MM.1S (cell line): ENCODE measurements around the gene TBC1D8.

ENCODE experiments used
- DNase-seq: peaks from one replicate; pipeline ENCODE4 v3.0.0-alpha.2; 2015
- H2AFZ ChIP-seq: fragments of 300-600 bp; sonication (generic); 2 replicates; pipeline ENCODE4 v1.6.0; 2016; ENCODE audit warnings: antibody characterized with exemption, low read length
- H3F3A ChIP-seq: fragments of 300-600 bp; sonication (generic); 2 replicates; pipeline ENCODE4 v1.6.1; 2016; ENCODE audit warnings: mild to moderate bottlenecking, antibody characterized with exemption, low read length, moderate library complexity, mixed read lengths; ENCODE audit not compliant: insufficient read depth
- H3K27ac ChIP-seq: fragments of 300-600 bp; sonication (generic); 2 replicates; pipeline ENCODE4 v1.5.1; 2016; ENCODE audit warnings: mild to moderate bottlenecking, low read length
- H3K27me3 ChIP-seq: fragments of 300-600 bp; sonication (generic); replicated peaks from 2 replicates; pipeline ENCODE4 v1.6.0; 2016; ENCODE audit warnings: low read length; ENCODE audit not compliant: insufficient read depth
- H3K36me3 ChIP-seq: fragments of 300-600 bp; sonication (generic); replicated peaks from 2 replicates; pipeline ENCODE4 v1.6.1; 2016; ENCODE audit warnings: mild to moderate bottlenecking, low read length, mixed read lengths; ENCODE audit not compliant: insufficient read depth
- H3K4me1 ChIP-seq: fragments of 300-600 bp; sonication (generic); 2 replicates; pipeline ENCODE4 v1.6.1; 2016; ENCODE audit warnings: low read length, mixed read lengths
- H3K4me2 ChIP-seq: fragments of 300-600 bp; sonication (generic); 2 replicates; pipeline ENCODE4 v1.6.0; 2016; ENCODE audit warnings: low read depth, low read length
- H3K4me3 ChIP-seq: fragments of 300-600 bp; sonication (generic); 2 replicates; pipeline ENCODE4 v1.5.1; 2016; ENCODE audit warnings: low read length, mixed read lengths
- H3K79me2 ChIP-seq: fragments of 300-600 bp; sonication (generic); 2 replicates; pipeline ENCODE4 v1.6.1; 2016; ENCODE audit warnings: mixed run types, low read length, mixed read lengths
- H3K9ac ChIP-seq: fragments of 300-600 bp; sonication (generic); 2 replicates; pipeline ENCODE4 v1.6.1; 2016; ENCODE audit warnings: low read length, mixed read lengths
- H3K9me2 ChIP-seq: fragments of 300-600 bp; sonication (generic); replicated peaks from 2 replicates; pipeline ENCODE4 v1.6.1; 2016; ENCODE audit warnings: mild to moderate bottlenecking, low read length, mixed read lengths; ENCODE audit not compliant: insufficient read depth
- H3K9me3 ChIP-seq: fragments of 300-600 bp; sonication (generic); replicated peaks from 2 replicates; pipeline ENCODE4 v1.6.1; 2016; ENCODE audit warnings: mild to moderate bottlenecking, low read length, mixed read lengths; ENCODE audit not compliant: insufficient read depth
- H4K20me1 ChIP-seq: fragments of 300-600 bp; sonication (generic); 2 replicates; pipeline ENCODE4 v1.6.1; 2016; ENCODE audit warnings: mild to moderate bottlenecking, low read length, moderate library complexity, mixed read lengths; ENCODE audit not compliant: insufficient read depth
- EZH2 ChIP-seq: fragments of 300-600 bp; sonication (generic); optimal IDR thresholded peaks from 2 replicates; pipeline ENCODE3; 2017; ENCODE audit warnings: low read depth, mild to moderate bottlenecking, antibody characterized with exemption, low read length, mixed read lengths
- EZH2phosphoT487 ChIP-seq: fragments of 300-600 bp; sonication (generic); IDR thresholded peaks from 2 replicates; pipeline ENCODE4 v1.6.1; 2018; ENCODE audit warnings: antibody characterized with exemption, low read length
- TF ChIP-seq, protein P1 (sequence below): fragments of 300-600 bp; sonication (generic); IDR thresholded peaks from 2 replicates; pipeline ENCODE4 v1.5.1; 2016; ENCODE audit warnings: antibody characterized with exemption, low read length, mixed read lengths

The TBC1D8 gene

DNA sequence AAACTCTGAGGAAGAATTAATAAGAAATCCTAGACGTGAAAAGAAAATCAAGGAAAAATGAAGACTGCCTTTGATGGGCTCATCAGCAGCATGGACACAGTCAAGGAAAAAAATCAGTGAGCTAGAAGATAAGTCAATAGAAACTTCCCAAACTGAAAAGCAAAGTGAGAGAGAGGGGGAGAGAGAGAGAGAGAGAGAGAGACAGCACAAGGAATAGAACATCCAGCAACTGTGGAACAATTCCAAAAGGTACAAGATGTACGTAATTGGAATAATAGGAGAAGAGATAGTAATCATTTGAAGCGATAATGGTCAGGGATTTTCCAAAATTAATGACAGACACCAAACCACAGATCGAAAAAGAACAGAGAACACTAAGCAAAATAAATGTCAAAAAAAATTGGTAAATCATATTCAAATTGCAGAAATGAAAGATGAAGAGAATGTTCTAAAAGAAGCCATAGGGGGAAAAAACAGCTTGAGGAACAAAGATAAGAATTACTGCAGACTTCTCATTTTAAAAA lies 54.5 kb downstream of the TBC1D8 start:
- H3K4me3 ChIP-seq, result no peak overlapping the region
- no peak overlapping the region for H3K27ac ChIP-seq
- no peaks in the 10 kb centered on the region for H3F3A ChIP-seq
- H4K20me1 ChIP-seq, result no peaks in the 10 kb centered on the region
- no peak overlapping the region for H3K9ac ChIP-seq
- DNase-seq, result no peak
- H3K9me2 ChIP-seq, result no peaks in the 10 kb centered on the region
- H3K4me1 ChIP-seq, result no peaks in the 10 kb centered on the region
- no peaks in the 10 kb centered on the region for H3K27me3 ChIP-seq
- TF ChIP-seq EZH2 (no peak), EZH2phosphoT487 (no peak)
- TF ChIP-seq, protein P1, sequence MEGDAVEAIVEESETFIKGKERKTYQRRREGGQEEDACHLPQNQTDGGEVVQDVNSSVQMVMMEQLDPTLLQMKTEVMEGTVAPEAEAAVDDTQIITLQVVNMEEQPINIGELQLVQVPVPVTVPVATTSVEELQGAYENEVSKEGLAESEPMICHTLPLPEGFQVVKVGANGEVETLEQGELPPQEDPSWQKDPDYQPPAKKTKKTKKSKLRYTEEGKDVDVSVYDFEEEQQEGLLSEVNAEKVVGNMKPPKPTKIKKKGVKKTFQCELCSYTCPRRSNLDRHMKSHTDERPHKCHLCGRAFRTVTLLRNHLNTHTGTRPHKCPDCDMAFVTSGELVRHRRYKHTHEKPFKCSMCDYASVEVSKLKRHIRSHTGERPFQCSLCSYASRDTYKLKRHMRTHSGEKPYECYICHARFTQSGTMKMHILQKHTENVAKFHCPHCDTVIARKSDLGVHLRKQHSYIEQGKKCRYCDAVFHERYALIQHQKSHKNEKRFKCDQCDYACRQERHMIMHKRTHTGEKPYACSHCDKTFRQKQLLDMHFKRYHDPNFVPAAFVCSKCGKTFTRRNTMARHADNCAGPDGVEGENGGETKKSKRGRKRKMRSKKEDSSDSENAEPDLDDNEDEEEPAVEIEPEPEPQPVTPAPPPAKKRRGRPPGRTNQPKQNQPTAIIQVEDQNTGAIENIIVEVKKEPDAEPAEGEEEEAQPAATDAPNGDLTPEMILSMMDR, result no peak
- H2AFZ ChIP-seq, result no peak overlapping the region
- no peaks in the 10 kb centered on the region for H3K79me2 ChIP-seq
- H3K36me3 ChIP-seq, result no peaks in the 10 kb centered on the region
- H3K9me3 ChIP-seq, result no peaks in the 10 kb centered on the region
- no peak overlapping the region for H3K4me2 ChIP-seq

DNA sequence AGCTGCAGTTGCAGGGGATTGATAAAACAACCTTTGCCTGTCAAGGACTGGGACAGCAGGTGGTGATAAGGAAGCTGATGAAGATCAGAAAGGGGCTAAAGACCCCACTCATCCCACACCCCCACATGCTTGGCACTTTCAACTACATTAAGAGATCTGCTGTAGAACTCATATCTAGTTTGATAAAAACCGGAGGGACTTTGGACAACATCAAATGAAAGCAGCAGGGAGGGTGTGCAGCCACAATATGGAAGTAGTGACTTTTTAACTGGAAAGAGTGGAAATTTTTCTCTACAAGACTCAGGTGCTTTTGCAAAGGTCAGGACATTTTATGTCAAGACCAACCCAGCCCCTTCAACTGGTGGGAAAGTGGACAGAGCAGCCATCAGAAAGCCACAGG lies 56.8 kb downstream of the TBC1D8 start:
- Histone ChIP-seq H3K36me3 (no peaks in the 10 kb centered on the region), H3K4me3 (no peak overlapping the region), H3K79me2 (no peaks in the 10 kb centered on the region), H3K4me1 (no peaks in the 10 kb centered on the region), H2AFZ (no peak overlapping the region), H3F3A (0 out of 2 replicates have a peak, but pooled peaks cover under 1% of the 10 kb centered on the region), H3K9me3 (no peaks in the 10 kb centered on the region), H3K9me2 (no peaks in the 10 kb centered on the region), H3K27ac (no peak overlapping the region), H3K27me3 (no peaks in the 10 kb centered on the region), H3K4me2 (no peak overlapping the region), H3K9ac (no peak overlapping the region), H4K20me1 (no peaks in the 10 kb centered on the region)
- no peak for DNase-seq
- TF ChIP-seq, protein P1, result no peak
- TF ChIP-seq EZH2 (no peak), EZH2phosphoT487 (no peak)

GRCh38 chr2:101089942-101090799 lies 61.0 kb downstream of the TBC1D8 start:
- H3K9ac ChIP-seq, result no peak overlapping the region
- H3K4me1 ChIP-seq, result no peaks in the 10 kb centered on the region
- H4K20me1 ChIP-seq, result no peaks in the 10 kb centered on the region
- no peak overlapping the region for H3K27ac ChIP-seq
- H3K27me3 ChIP-seq, result no peaks in the 10 kb centered on the region
- no peak overlapping the region for H3K4me3 ChIP-seq
- no peak overlapping the region for H3K4me2 ChIP-seq
- H3F3A ChIP-seq, result peaks cover 6% of the 10 kb centered on the region; the same call in 1 of the 2 replicates
- TF ChIP-seq, protein P1, result no peak
- TF ChIP-seq EZH2phosphoT487 (no peak), EZH2 (no peak)
- no peaks in the 10 kb centered on the region for H3K9me3 ChIP-seq
- no peaks in the 10 kb centered on the region for H3K9me2 ChIP-seq
- H3K36me3 ChIP-seq, result no peaks in the 10 kb centered on the region
- no peaks in the 10 kb centered on the region for H3K79me2 ChIP-seq
- DNase-seq, result no peak
- H2AFZ ChIP-seq, result no peak overlapping the region
